Panc1 (cell line): Measurements from ENCODE around the gene ZNF592. TPM values are rescaled to one million over a fixed set of nuclear protein-coding genes. Genes with fewer than 3 reads are reported as not detected.

ENCODE experiments used
- ATAC-seq: fragments of 200-7000 bp; cut with Tn5 transposase; 2 replicates; pipeline ENCODE4 v1.9.1; 2020; ENCODE audit warnings: mild to moderate bottlenecking, moderate library complexity
- BruUV-seq: library from RNA; stranded (reverse); fragments of 400-500 nt; replicated peaks from 2 replicates; lab custom pipeline; 2021; lab: Mats Ljungman, UMichigan
- CTCF ChIA-PET: fragments of 300-600 bp; sonication (Branson Sonifier 250); formaldehyde crosslinking; loops from one replicate; lab custom pipeline; 2022; ENCODE audit warnings: antibody characterized with exemption; lab: Charles Lee
- POLR2A ChIA-PET: fragments of 300-600 bp; sonication (Branson Sonifier 250); formaldehyde crosslinking; loops from one replicate; lab custom pipeline; 2022; ENCODE audit warnings: antibody characterized with exemption; lab: Charles Lee
- DNase-seq: peaks from one replicate; pipeline ENCODE4 v3.0.0-alpha.2; 2010; ENCODE audit warnings: low read depth, low spot score
- H3K27ac ChIP-seq: 2 replicates; pipeline ENCODE4 v1.5.1; 2011; ENCODE audit warnings: mild to moderate bottlenecking, low read length, inconsistent platforms
- H3K27me3 ChIP-seq: fragments of 200-500 bp; sonication (Bioruptor generic); 2 replicates; pipeline ENCODE4 v1.6.0; 2014; ENCODE audit warnings: low read length, inconsistent platforms; ENCODE audit not compliant: control insufficient read depth, insufficient read depth
- H3K36me3 ChIP-seq: fragments of 200-500 bp; sonication (Bioruptor generic); 2 replicates; pipeline ENCODE4 v1.5.1; 2014; ENCODE audit warnings: inconsistent platforms, mild to moderate bottlenecking, low read length, moderate library complexity; ENCODE audit not compliant: control insufficient read depth, insufficient read depth
- H3K4me1 ChIP-seq: 2 replicates; pipeline ENCODE4 v1.5.1; 2011; ENCODE audit warnings: inconsistent platforms, mild to moderate bottlenecking, low read length, moderate library complexity; ENCODE audit not compliant: control insufficient read depth, insufficient read depth
- H3K4me3 ChIP-seq, 2 experiments: 2 replicates each; pipeline ENCODE4 v1.5.1; 2011 to 2012; ENCODE audit warnings: low read depth in 2 of 2, low read length in 2 of 2, mild to moderate bottlenecking in 2 of 2, inconsistent platforms in 1 of 2, moderate library complexity in 1 of 2
- H3K9me3 ChIP-seq: fragments of 200-500 bp; sonication (Bioruptor generic); 2 replicates; pipeline ENCODE4 v1.5.1; 2014; ENCODE audit warnings: low read depth, mild to moderate bottlenecking, inconsistent platforms, low read length, moderate library complexity; ENCODE audit not compliant: control insufficient read depth, insufficient read depth
- CTCF ChIP-seq: fragments of 450-650 bp; IDR thresholded peaks from 2 replicates; pipeline ENCODE4 v1.5.1; 2017; ENCODE audit warnings: mild to moderate bottlenecking
- POLR2AphosphoS5 ChIP-seq: IDR thresholded peaks from 2 replicates; pipeline ENCODE4 v1.6.1; 2012; ENCODE audit warnings: mild to moderate bottlenecking, low read depth, low read length, moderate library complexity
- SIN3A ChIP-seq: IDR thresholded peaks from 2 replicates; pipeline ENCODE4 v1.6.1; 2012; ENCODE audit warnings: low read depth, mild to moderate bottlenecking, low read length, moderate library complexity, borderline replicate concordance; ENCODE audit not compliant: insufficient read depth
- TCF7L2 ChIP-seq: IDR thresholded peaks from 2 replicates; pipeline ENCODE4 v1.6.1; 2011; ENCODE audit warnings: mild to moderate bottlenecking, low read depth, low read length, inconsistent platforms
- in situ Hi-C: cut with HindIII; loops from 2 replicates; pipeline ENCODE4 v1.10.0; 2016; ENCODE audit warnings: low sequenced_read_pairs, low pct_unique_long_range_greater_than_20kb
- intact Hi-C: fragments of 100-400 bp; cut with micrococcal nuclease; formaldehyde crosslinking; loops from one replicate; pipeline ENCODE4 v1.10.0; 2022; ENCODE audit not compliant: unreplicated experiment
- total RNA-seq: library from RNA; stranded (reverse); gene quantifications from one replicate; pipeline ENCODE4 v1.2.1, GENCODE V29; 2021; ENCODE audit not compliant: unreplicated experiment
- TF ChIP-seq, protein P1 (sequence below), 2 experiments: IDR thresholded peaks; 2 replicates each; pipeline ENCODE4 v1.6.1; 2011 to 2012; ENCODE audit warnings: low read depth in 2 of 2, control low read depth in 1 of 2, low read length in 1 of 2, mild to moderate bottlenecking in 1 of 2, moderate library complexity in 1 of 2; ENCODE audit not compliant: insufficient read depth in 1 of 2

ZNF592 gene
- total RNA-seq, 1 experiment from 2014 or later: 34.2 TPM

GRCh38 chr15:84799511-84800187, 51.3 kb downstream of the ZNF592 start:
- no peaks in the 10 kb centered on the region for H3K9me3 ChIP-seq
- no peaks in the 10 kb centered on the region for H3K27me3 ChIP-seq
- no peak overlapping the region for H3K4me3 ChIP-seq
- ChIA-PET POLR2A (no interaction called here), CTCF (no interaction called here)
- TF ChIP-seq, protein P1, sequence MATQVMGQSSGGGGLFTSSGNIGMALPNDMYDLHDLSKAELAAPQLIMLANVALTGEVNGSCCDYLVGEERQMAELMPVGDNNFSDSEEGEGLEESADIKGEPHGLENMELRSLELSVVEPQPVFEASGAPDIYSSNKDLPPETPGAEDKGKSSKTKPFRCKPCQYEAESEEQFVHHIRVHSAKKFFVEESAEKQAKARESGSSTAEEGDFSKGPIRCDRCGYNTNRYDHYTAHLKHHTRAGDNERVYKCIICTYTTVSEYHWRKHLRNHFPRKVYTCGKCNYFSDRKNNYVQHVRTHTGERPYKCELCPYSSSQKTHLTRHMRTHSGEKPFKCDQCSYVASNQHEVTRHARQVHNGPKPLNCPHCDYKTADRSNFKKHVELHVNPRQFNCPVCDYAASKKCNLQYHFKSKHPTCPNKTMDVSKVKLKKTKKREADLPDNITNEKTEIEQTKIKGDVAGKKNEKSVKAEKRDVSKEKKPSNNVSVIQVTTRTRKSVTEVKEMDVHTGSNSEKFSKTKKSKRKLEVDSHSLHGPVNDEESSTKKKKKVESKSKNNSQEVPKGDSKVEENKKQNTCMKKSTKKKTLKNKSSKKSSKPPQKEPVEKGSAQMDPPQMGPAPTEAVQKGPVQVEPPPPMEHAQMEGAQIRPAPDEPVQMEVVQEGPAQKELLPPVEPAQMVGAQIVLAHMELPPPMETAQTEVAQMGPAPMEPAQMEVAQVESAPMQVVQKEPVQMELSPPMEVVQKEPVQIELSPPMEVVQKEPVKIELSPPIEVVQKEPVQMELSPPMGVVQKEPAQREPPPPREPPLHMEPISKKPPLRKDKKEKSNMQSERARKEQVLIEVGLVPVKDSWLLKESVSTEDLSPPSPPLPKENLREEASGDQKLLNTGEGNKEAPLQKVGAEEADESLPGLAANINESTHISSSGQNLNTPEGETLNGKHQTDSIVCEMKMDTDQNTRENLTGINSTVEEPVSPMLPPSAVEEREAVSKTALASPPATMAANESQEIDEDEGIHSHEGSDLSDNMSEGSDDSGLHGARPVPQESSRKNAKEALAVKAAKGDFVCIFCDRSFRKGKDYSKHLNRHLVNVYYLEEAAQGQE (IDR thresholded peaks at IDR 0.05; ENCODE audit: insufficient read depth in 1 of 2, low read depth in 2 of 2, low read length in 1 of 2): no peak
- TF ChIP-seq CTCF: no peak
- TF ChIP-seq TCF7L2: no peak
- no peak for TF ChIP-seq SIN3A
- TF ChIP-seq POLR2AphosphoS5: no peak
- no TSS peak for BruUV-seq
- H3K4me1 ChIP-seq: no peaks in the 10 kb centered on the region
- peak; percentile 52 for ATAC-seq
- intact Hi-C loops (no loop called here), in situ Hi-C loops (no loop called here)
- H3K36me3 ChIP-seq: peaks cover 13% of the 10 kb centered on the region; the same call in 1 of the 2 replicates
- DNase-seq: no peak
- H3K27ac ChIP-seq: no peak overlapping the region

DNA sequence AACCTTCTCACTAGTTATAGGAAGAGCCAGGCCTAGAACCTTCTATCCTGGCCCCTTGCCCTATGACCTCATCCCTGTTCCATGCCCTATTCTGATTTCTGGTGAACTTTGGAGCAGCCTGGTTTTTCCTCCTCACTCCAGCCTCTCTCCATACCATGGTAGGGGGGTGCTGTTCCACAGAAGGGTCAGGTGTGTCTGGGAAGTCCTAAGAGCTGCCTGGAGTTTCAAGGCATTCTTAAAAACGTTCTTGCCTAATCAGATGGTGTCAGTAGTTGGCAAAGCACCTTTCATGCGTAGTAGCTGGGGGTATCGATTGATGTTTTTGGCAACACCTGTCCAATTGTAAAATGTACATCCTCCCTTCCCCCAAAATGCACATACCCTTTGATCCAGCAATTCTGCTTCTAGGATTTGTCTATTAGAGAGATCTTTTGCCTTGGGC, 52.0 kb downstream of the ZNF592 start:
- in situ Hi-C loops: no loop called here
- peaks cover 17% of the 10 kb centered on the region for H3K36me3 ChIP-seq
- no peaks in the 10 kb centered on the region for H3K9me3 ChIP-seq

More for the DNA sequence above, 52.0 kb downstream of the ZNF592 start:
- no peak overlapping the region for H3K4me3 ChIP-seq
- no peaks in the 10 kb centered on the region for H3K27me3 ChIP-seq
- ChIA-PET CTCF (no interaction called here), POLR2A (no interaction called here)
- intact Hi-C loops: no loop called here
- TF ChIP-seq, protein P1 (IDR thresholded peaks at IDR 0.05; ENCODE audit: insufficient read depth in 1 of 2, low read depth in 2 of 2, low read length in 1 of 2): no peak
- TF ChIP-seq TCF7L2 (no peak), SIN3A (no peak)
- H3K27ac ChIP-seq: no peak overlapping the region
- no peak for ATAC-seq
- no TSS peak for BruUV-seq
- H3K4me1 ChIP-seq: no peaks in the 10 kb centered on the region
- no peak for DNase-seq
